Measurements from ENCODE around the gene BAIAP2L2.

Gene BAIAP2L2

GRCh38 chr22:38129021-38129420, 18.5 kb upstream of the BAIAP2L2 start:
- no peak for TF ChIP-seq CTCF (IDR thresholded peaks at IDR 0.05; ENCODE audit: low read depth, low read length, missing control alignments)
- no peak for DNase-seq (ENCODE audit: extremely low read depth, low read depth)
- no peak overlapping the region for H3K4me3 ChIP-seq (replicated peaks; ENCODE audit: low read depth, low read length)

GRCh38 chr22:38127869-38128268, 17.4 kb upstream of the BAIAP2L2 start:
- no peak for DNase-seq (ENCODE audit: extremely low read depth, low read depth)
- H3K4me3 ChIP-seq (replicated peaks; ENCODE audit: low read depth, low read length), result no peak overlapping the region
- TF ChIP-seq CTCF (IDR thresholded peaks at IDR 0.05; ENCODE audit: low read depth, low read length, missing control alignments), result no peak

DNA sequence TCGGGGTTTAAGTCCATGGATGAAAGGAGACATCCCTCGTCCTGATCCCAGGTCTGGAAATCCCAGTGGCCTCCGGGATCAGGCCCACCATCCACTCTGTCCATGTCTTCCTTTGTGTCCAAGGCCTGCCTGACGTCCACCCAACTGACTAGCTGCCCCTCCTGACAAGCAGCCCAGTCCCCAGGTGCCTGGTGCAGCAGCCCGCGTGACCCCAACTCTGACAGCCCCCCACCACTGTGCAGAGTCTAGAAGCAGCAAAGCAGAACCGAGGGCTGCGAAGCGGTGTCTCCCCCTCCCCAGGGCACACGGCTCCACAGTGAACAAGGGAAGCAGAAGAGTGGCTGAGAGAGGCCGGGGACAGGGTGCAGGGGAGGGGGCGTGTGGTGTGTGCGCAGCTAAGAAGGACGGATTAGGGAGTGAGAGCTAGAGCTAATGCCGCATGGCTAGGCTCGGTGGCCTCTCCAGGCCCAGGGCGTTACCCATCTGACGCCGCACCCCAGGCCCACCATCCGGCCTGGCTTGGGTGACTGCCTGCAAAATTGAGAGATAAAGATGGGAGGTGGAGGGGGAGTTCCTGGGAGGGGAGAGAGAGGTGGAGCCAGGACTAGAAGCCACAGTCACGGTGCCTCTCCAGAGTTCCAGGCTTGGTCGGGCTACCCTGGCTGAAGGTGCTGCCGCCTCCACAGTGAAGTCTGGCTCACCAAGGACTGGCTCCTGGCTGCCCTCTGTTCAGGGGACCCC, 16.6 kb upstream of the BAIAP2L2 start:
- TF ChIP-seq CTCF (IDR thresholded peaks at IDR 0.05; ENCODE audit: low read depth, low read length, missing control alignments), result no peak
- DNase-seq (ENCODE audit: extremely low read depth, low read depth), result no peak
- no peak overlapping the region for H3K4me3 ChIP-seq (replicated peaks; ENCODE audit: low read depth, low read length)

DNA sequence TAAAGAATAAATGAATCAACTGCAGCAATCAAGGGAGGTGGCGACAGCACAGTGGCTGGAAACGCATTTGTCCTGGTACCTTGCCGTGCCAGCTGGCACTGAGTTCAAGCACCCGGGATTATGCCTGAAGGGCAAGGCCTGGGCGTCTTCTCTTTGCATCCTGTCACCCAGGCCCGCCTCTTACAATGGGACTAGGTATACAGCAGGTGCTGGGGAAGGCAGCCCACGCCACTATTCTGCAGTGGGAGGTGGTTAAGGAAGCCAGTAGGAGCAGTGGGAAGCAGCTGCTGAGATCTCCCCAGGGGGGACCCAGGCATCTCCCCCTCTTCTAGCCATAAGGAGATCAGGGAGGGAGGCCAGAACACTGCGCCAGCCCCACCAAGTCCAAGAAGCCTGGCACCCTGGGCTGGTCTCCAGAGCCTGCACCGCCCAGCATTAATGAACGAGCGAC, 15.3 kb upstream of the BAIAP2L2 start:
- H3K4me3 ChIP-seq (replicated peaks; ENCODE audit: low read depth, low read length), result no peak overlapping the region
- no peak for DNase-seq (ENCODE audit: extremely low read depth, low read depth)
- no peak for TF ChIP-seq CTCF (IDR thresholded peaks at IDR 0.05; ENCODE audit: low read depth, low read length, missing control alignments)

DNA sequence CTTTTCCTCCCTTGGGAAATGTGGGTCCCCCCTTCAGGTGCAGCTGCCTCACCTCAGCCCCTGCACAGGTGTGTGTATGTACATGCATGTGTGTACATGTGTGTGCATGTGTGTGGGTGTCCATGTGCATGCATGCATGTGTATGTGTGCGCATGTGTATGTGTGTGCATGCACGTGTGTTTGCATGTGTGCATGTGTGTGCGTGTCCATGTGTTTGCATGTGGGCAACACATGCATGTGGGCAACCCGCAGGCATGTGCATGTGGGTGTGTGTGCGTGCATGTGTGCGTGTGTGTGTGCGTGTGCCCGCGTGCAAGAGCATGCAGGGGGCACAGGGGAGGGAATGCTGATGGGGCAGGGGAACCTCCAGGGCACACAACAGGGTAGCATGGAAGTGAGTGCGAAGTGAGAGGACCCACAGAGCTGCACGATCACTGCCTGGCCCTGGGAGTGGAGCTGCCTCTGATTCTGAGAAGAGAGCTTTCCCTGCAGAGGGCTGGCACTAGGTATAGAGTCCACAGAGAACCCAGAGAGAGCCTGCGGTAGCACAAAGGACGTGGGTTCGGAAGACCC, 14.6 kb upstream of the BAIAP2L2 start:
- no peak overlapping the region for H3K4me3 ChIP-seq (replicated peaks; ENCODE audit: low read depth, low read length)
- no peak for TF ChIP-seq CTCF (IDR thresholded peaks at IDR 0.05; ENCODE audit: low read depth, low read length, missing control alignments)
- no peak for DNase-seq (ENCODE audit: extremely low read depth, low read depth)

DNA sequence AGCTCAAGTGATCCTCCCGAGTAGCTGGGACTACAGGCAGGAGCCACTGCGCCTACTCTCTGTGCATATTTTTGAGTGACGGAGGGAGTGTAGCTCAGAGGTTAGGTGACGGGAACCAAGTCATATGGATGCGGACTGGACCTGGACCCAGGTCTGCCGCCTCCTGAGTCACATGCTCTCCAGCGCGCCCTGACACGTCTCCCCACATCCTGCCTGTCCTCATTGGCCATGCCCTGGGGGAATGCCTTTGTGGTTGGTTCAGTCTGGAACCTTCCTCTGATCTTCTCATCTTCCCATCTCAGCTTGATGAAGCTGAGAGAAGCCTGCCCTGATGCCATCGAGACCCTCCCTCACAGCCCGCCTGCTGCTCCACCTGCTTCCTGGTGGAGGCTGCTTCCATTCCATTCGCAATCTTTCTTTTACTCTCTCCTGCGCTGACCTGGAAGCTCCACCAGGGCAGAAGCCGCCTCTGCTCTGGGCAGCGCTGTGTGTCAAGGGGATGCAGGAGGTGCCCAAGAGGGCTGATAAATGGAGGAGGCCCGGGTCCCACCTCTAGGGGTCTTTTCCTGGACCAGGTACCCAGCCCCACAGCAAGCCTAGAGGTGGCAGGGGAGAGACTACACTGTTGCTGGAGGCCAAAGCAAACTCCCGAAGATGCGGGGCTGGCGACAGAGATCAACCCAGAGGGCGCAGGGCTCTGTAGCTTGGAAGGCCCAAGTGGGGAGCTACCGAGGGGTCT, 13.9 kb upstream of the BAIAP2L2 start:
- no peak for TF ChIP-seq CTCF (IDR thresholded peaks at IDR 0.05; ENCODE audit: low read depth, low read length, missing control alignments)
- DNase-seq (ENCODE audit: extremely low read depth, low read depth), result no peak
- no peak overlapping the region for H3K4me3 ChIP-seq (replicated peaks; ENCODE audit: low read depth, low read length)

All from HFF-Myc (cell line).